A549 treated with RU486 at 1 μM for 4 hours (cell line): Measurements from ENCODE around the gene CDC42EP4. TPM values are rescaled to one million over a fixed set of nuclear protein-coding genes. Genes with fewer than 3 reads are reported as not detected.

ENCODE experiments used
- total RNA-seq: library from RNA; stranded (reverse); fragments of 200-300 nt; extraction: Qiagen RNA extraction; gene quantifications from 5 replicates; pipeline ENCODE4 v1.2.3, GENCODE V29; 2022; ENCODE audit warnings: low read depth

CDC42EP4 gene
- 64.3 to 85.6 TPM (median 78.7 TPM) in 5 replicates for total RNA-seq

DNA sequence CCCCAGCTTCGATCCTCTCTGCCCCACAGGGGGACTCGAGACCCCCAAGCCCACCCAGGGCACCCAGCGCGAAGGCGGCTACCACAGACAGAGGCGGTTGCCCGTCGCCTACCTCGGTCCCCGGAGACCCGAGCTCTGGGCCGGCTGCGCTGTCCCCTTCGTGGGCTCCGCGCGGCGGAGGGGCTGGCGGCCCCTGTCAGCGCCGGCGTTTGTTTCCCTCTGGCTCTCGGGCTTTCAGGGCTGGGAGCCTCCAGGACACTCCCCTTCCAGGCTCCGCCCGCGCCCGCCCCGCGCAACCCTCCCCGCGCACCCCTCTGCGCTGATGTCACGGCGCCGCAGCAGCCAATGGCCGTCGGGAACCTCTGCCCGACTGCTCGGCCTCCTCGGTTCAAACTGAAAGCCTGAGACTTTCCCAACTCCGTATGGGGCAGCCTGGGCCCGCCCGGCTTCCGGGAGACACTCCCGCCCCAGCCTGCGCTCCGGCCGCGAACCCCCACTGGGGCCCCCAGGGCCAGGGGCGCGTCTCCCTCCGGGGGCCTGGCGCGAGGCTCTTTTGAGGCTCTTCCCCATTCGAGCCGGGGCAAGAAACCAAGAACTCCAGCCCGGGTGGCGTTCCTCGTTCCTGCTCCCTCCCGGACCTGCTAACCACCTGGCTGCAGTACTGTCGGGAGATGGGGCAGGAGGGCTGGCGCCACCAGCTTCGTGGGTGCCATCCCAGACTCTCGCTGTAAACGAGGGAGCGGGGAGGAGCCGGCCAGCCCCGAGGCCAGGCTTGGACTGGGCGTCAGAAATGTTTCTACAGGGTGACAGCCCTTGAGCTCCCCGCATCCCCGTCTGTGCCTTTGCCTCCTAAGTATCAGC, at the start of gene CDC42EP4:
TSS of gene CDC42EP4 (minus strand) at position 221 of the 861 bp plus-strand sequence. CDS start 25,501 bp downstream, outside the sequence.

DNA sequence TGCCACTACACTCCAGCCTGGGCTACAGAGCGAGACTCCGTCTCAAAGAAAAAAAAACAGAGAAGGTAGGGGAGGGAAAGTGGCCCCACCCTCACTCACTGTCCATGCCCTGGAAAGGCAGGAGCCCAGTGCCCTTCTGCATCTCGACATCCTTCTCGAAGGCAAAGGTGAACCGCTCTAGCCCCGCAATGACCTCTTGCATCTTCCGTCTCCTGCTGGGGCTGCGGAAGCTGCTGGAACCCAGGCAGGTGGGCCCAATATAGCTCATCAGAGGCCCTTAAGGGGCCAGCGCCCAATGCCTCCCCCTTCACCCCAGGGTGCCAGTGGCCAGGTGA, 50.2 kb downstream of the CDC42EP4 start, which contains the start of gene CPSF4L:
TSS of gene CPSF4L (minus strand) at position 264 of the 335 bp plus-strand sequence. CDS start at position 202, 62 bp downstream.

Other genes starting within 250 kb of the CDC42EP4 start
- gene SLC39A11, start 219.3 kb downstream of the CDC42EP4 start, total RNA-seq, result 13.8 to 16.0 TPM (median 14.9 TPM) in 5 replicates
- gene SSTR2, start 147.0 kb downstream of the CDC42EP4 start, total RNA-seq, result 0.06 to 0.35 TPM (median 0.13 TPM) in 5 replicates
- gene COG1, start 118.9 kb downstream of the CDC42EP4 start, total RNA-seq, result 18.7 to 26.6 TPM (median 20.6 TPM) in 5 replicates
- gene CPSF4L, start 50.1 kb downstream of the CDC42EP4 start, total RNA-seq, result not detected in 5 replicates